Breast epithelium (tissue), 4 donors: ENCODE measurements around the gene HBS1L. TPM values are rescaled to one million over a fixed set of nuclear protein-coding genes. Genes with fewer than 3 reads are reported as not detected.
A peak's percentile ranks its signal among the peaks of the same experiment; 100 is the strongest.

Experiments
- DNase-seq, 2 donors: peaks; one replicate each; pipeline ENCODE4 v3.0.0-alpha.2; 2019; ENCODE audit warnings: low spot score in 2 of 2
- H3K27ac ChIP-seq, 2 donors: fragments of 200-600 bp; sonication (generic) in 1 of 2; one replicate each; pipeline ENCODE4 v1.5.1; 2016 to 2019; ENCODE audit warnings: mild to moderate bottlenecking in 1 of 2
- H3K27me3 ChIP-seq, 2 donors: fragments of 200-600 bp; sonication (generic) in 1 of 2; one replicate each; pipeline versions ENCODE4 v1.5.1 to v1.6.0; 2017 to 2019; ENCODE audit warnings: control low read depth in 1 of 2, mild to moderate bottlenecking in 1 of 2
- H3K36me3 ChIP-seq: fragments of 200-600 bp; one replicate; pipeline ENCODE4 v1.5.1; 2019
- H3K4me1 ChIP-seq, 2 donors: fragments of 200-600 bp; sonication (generic); one replicate each; pipeline ENCODE4 v1.5.1; 2016 to 2019; ENCODE audit warnings: control low read depth in 1 of 2
- H3K4me3 ChIP-seq, 3 donors: fragments of 200-600 bp; sonication (generic); 1 replicate in 2 of 3; 2 replicates in 1 of 3; pipeline ENCODE4 v1.5.1; 2016 to 2019; ENCODE audit warnings: mild to moderate bottlenecking in 3 of 3, moderate library complexity in 2 of 3
- H3K9me3 ChIP-seq, 2 donors: fragments of 200-600 bp; sonication (generic) in 1 of 2; one replicate each; pipeline ENCODE4 v1.5.1; 2016 to 2019; ENCODE audit warnings: control low read depth in 1 of 2
- POLR2A ChIP-seq: fragments of 450-650 bp; IDR thresholded peaks from one replicate; pipeline ENCODE4 v1.6.1; 2016; ENCODE audit warnings: antibody characterized with exemption, mild to moderate bottlenecking, moderate library complexity
- POLR2AphosphoS5 ChIP-seq, 3 donors: sonication (generic); formaldehyde crosslinking; IDR thresholded peaks; one replicate each; pipeline ENCODE4 v1.6.1; 2017; ENCODE audit warnings: antibody characterized with exemption in 3 of 3
- intact Hi-C: fragments of 100-400 bp; cut with DNase I; formaldehyde crosslinking; loops from one replicate; pipeline ENCODE4 v1.15.1; 2023; ENCODE audit warnings: low total_unique reads
- total RNA-seq, 3 donors: library from RNA; depleted of rRNA; stranded (reverse); fragments of >200 nt; gene quantifications; one replicate each; pipeline ENCODE4 v1.1.0, GENCODE V29; 2016
- TF ChIP-seq, protein P1 (sequence below), 3 donors: fragments of 450-650 bp; IDR thresholded peaks; one replicate each; pipeline ENCODE4 v1.5.1; 2016 to 2017; ENCODE audit warnings: antibody characterized with exemption in 3 of 3, mild to moderate bottlenecking in 3 of 3, moderate library complexity in 3 of 3

The HBS1L gene
- total RNA-seq, 3 donors from 2014 or later = 42.0 to 55.5 (median 52.0) TPM

DNA sequence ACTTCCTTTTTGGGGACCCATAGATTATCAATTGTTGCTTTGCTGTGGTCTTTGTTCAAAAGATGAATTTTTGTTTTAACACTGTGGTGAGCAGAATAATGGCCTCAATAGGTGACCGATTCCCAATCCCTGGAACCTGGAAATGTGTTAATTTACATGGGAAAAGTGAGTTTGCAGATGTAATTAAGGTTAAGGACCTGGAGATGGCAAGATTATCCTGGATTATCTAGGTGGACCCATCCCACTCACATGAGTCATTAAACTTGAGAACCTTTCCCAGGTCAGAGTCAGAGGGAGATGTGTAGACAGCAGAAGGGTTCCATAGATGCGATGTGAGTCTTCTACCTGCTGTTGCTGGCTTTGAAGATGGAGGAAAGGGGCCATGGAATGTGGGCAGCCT lies 36.2 kb upstream of the HBS1L start:
- intact Hi-C loops = no loop called here
- Histone ChIP-seq H3K27ac (no peak overlapping the region), H3K4me3 (no peak overlapping the region), H3K27me3 (no peaks in the 10 kb centered on the region), H3K4me1 (no peaks in the 10 kb centered on the region), H3K36me3 (no peaks in the 10 kb centered on the region), H3K9me3 (no peaks in the 10 kb centered on the region)
- TF ChIP-seq POLR2A = no peak
- TF ChIP-seq POLR2AphosphoS5 (IDR thresholded peaks at IDR 0.05) = no peak
- TF ChIP-seq, protein P1, sequence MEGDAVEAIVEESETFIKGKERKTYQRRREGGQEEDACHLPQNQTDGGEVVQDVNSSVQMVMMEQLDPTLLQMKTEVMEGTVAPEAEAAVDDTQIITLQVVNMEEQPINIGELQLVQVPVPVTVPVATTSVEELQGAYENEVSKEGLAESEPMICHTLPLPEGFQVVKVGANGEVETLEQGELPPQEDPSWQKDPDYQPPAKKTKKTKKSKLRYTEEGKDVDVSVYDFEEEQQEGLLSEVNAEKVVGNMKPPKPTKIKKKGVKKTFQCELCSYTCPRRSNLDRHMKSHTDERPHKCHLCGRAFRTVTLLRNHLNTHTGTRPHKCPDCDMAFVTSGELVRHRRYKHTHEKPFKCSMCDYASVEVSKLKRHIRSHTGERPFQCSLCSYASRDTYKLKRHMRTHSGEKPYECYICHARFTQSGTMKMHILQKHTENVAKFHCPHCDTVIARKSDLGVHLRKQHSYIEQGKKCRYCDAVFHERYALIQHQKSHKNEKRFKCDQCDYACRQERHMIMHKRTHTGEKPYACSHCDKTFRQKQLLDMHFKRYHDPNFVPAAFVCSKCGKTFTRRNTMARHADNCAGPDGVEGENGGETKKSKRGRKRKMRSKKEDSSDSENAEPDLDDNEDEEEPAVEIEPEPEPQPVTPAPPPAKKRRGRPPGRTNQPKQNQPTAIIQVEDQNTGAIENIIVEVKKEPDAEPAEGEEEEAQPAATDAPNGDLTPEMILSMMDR (IDR thresholded peaks at IDR 0.05) = no peak
- DNase-seq = no peak

DNA sequence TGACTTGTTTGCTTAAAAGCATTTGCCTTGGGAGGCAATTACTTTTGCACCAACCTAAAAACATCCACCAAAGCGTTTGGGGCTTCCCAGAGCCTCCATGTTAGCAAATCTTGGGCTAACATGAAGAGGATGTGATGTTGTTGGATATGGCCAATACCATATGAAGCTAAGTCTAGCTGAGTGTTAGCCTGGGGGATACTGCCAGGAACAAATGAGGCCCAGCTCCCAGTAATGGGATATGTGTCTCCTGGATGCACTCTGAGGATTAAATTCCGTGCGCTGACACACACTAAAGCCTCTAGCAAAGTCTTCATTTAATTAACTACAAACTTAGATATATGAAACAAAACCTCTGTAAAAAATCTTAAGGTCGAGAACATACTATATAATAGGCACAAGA lies 35.3 kb upstream of the HBS1L start:
- H3K36me3 ChIP-seq = no peaks in the 10 kb centered on the region
- no peak for TF ChIP-seq POLR2A
- TF ChIP-seq POLR2AphosphoS5 (IDR thresholded peaks at IDR 0.05) = no peak
- TF ChIP-seq, protein P1 (IDR thresholded peaks at IDR 0.05) = no peak
- H3K4me3 ChIP-seq = no peak overlapping the region
- H3K27me3 ChIP-seq = no peaks in the 10 kb centered on the region
- DNase-seq = no peak
- H3K27ac ChIP-seq = no peak overlapping the region
- no peaks in the 10 kb centered on the region for H3K4me1 ChIP-seq
- H3K9me3 ChIP-seq = no peaks in the 10 kb centered on the region
- intact Hi-C loops = no loop called here

DNA sequence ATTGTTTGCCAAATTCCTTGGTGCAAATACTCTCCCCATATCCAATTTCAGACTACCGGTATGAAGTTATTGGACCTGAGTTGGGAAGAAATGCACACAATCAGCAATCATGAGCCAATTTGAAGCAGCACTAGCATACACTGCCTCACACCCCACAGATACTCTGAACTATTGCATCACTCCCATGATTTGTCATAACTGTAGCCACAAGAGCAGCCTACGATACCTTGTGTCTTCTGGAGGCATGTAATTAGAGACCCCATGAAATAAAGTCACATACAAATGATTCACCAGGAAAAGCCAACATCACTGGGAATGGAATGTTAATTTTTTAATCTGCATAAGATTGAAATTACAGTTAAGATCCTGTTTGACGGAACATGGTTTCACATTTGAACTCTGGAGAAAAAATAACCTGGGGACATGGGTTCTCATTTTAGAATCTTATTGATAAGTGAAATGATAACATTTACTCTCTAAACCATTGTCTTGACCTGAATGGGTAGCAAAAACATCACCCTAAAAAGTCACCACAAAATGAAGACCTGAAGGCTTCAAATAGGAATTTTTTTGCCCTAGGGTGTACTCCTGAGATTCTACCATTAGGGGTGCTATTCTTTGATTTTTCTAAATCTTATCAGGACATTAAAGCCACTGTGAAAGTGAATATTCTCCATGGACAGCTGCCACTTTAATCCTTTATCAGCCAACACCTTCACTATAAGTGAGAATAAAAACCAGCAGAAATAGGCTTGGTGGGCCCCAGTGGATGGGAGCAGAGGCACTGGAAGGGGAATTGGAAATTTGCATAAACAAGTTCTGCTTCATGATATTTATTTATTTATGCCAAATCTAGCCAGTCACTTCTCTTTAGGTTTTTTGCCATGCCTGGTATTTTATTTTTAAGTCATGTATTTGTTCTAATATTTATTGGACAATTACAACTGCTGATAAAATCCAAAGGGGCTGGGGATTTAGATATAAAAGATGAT lies 34.5 kb upstream of the HBS1L start:
- no peak for TF ChIP-seq POLR2A
- TF ChIP-seq, protein P1 (IDR thresholded peaks at IDR 0.05) = peak in 1 of 3 donors; percentile 23
- TF ChIP-seq POLR2AphosphoS5 (IDR thresholded peaks at IDR 0.05) = no peak
- Histone ChIP-seq H3K27ac (no peak overlapping the region), H3K4me1 (no peaks in the 10 kb centered on the region), H3K27me3 (no peaks in the 10 kb centered on the region), H3K9me3 (no peaks in the 10 kb centered on the region), H3K36me3 (no peaks in the 10 kb centered on the region), H3K4me3 (no peak overlapping the region)
- intact Hi-C loops = no loop called here
- DNase-seq = no peak

DNA sequence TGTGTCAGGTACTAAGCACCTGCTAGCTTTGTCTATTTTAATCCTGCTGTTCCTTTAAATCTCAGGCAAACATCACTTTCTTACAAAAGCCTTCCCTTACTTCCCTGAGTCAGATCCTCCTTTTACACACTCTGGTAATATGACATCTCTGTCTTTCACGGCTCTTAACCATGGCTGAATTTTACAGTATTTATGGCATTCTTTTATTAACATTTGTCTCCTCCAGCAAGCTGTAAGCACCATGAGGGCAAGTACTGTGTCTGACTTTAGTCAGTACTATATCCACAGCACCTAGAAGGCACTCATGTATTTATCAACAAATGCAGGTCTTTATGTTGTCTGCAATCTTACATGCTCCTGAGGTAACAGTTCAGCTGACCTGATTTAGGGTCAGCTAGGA lies 33.7 kb upstream of the HBS1L start:
- no peak overlapping the region for H3K4me3 ChIP-seq
- TF ChIP-seq, protein P1 (IDR thresholded peaks at IDR 0.05) = no peak
- TF ChIP-seq POLR2AphosphoS5 (IDR thresholded peaks at IDR 0.05) = no peak
- TF ChIP-seq POLR2A = no peak
- no peaks in the 10 kb centered on the region for H3K9me3 ChIP-seq
- DNase-seq = no peak
- no peaks in the 10 kb centered on the region for H3K27me3 ChIP-seq
- intact Hi-C loops = no loop called here
- H3K4me1 ChIP-seq = no peaks in the 10 kb centered on the region
- H3K36me3 ChIP-seq = no peaks in the 10 kb centered on the region
- H3K27ac ChIP-seq = no peak overlapping the region

DNA sequence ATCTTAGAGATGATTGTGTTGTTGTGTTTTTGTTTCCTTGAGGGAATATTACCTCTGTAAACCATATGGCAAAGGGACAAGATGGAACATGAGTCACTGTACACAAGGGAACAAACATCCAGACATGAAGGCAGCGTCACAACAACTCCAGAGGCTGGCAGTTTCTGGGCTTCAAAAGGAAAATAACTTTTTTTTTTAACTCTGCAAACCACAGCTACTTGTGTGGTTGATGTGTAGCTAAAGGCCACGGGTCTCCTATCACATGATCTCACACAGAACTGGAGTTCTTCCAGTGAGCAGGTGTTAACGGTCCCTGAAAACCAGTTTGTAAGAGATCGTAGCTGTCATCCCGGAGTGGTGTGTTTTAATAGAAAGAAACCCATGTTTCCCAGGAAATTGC lies 33.2 kb upstream of the HBS1L start:
- Histone ChIP-seq H3K27me3 (no peaks in the 10 kb centered on the region), H3K27ac (no peak overlapping the region), H3K4me1 (no peaks in the 10 kb centered on the region), H3K4me3 (no peak overlapping the region), H3K9me3 (peaks cover 0 to under 1% of the 10 kb centered on the region in 2 donors), H3K36me3 (no peaks in the 10 kb centered on the region)
- no peak for DNase-seq
- intact Hi-C loops = no loop called here
- TF ChIP-seq POLR2AphosphoS5 (IDR thresholded peaks at IDR 0.05) = no peak
- no peak for TF ChIP-seq POLR2A
